NCI-H526 (cell line): ENCODE data around the gene LILRA5.
"Not testable (repeated sequence)": the region's sequence is repeated elsewhere in the genome, so short reads cannot be mapped to it uniquely, and the experiment has no call there.

Source experiments
- DNase-seq, 2 experiments: peaks; one replicate each; lab custom pipeline; 2025; lab: John Stamatoyannopoulos, UW

Gene LILRA5

GRCh38 chr19:54273821-54274220 is 39.1 kb downstream of the LILRA5 start:
- no peak for DNase-seq

GRCh38 chr19:54272181-54272580 is 40.8 kb downstream of the LILRA5 start:
- not testable (repeated sequence) for DNase-seq

- not testable (repeated sequence) for DNase-seq
These were observed 41.4 kb downstream of the LILRA5 start for GRCh38 chr19:54271587-54271986.

- no peak for DNase-seq
These were observed 41.9 kb downstream of the LILRA5 start for GRCh38 chr19:54271106-54271505.

- DNase-seq, result no peak
These were observed 44.0 kb downstream of the LILRA5 start for GRCh38 chr19:54268936-54269335.

- peak; percentile 60 to 94 for DNase-seq
These were observed 46.8 kb downstream of the LILRA5 start for GRCh38 chr19:54266133-54266532.

GRCh38 chr19:54262470-54262869 is 50.5 kb downstream of the LILRA5 start:
- DNase-seq, result no peak

- DNase-seq, result no peak
These were observed 50.9 kb downstream of the LILRA5 start for GRCh38 chr19:54262066-54262465.

- DNase-seq, result no peak
These were observed 55.9 kb downstream of the LILRA5 start, which contains the start of gene LILRB5 for GRCh38 chr19:54257116-54257480. LILRB5 (minus strand) TSS chr19:54257273; CDS start chr19:54257193, 80 bp downstream.
